Measurements from ENCODE around the gene HELZ. TPM values are rescaled to one million over a fixed set of nuclear protein-coding genes. Genes with fewer than 3 reads are reported as not detected.

Gene HELZ
- polyA plus RNA-seq, 2 of the 4 experiments (the other 2 are of a cell fraction): 5.6 to 18.3 TPM

GRCh38 chr17:67033613-67034012 lies 211.4 kb downstream of the HELZ start:
- CTCF ChIA-PET: no interaction called here
- H3K4me2 ChIP-seq: no peak overlapping the region
- FAIRE-seq: no peak
- WGBS (ENCODE audit: missing lambda C conversion rate): 73% methylated on average over 9 of the region's 9 CpGs
- no peak for ATAC-seq
- TF ChIP-seq NR3C1 (IDR thresholded peaks at IDR 0.05) (no peak), ESRRA (IDR thresholded peaks at IDR 0.05; ENCODE audit: borderline replicate concordance, low read length) (no peak), FOSL2 (IDR thresholded peaks at IDR 0.05) (no peak), FOSL2 (CRISPR knock-in tag; IDR thresholded peaks at IDR 0.05) (no peak), CEBPB (IDR thresholded peaks at IDR 0.05) (no peak), PHF8 (IDR thresholded peaks at IDR 0.05; ENCODE audit: borderline replicate concordance, low read depth) (no peak), POLR2AphosphoS2 (conservative IDR thresholded peaks at IDR 0.05; ENCODE audit: low read length) (no peak), ZFP36 (IDR thresholded peaks at IDR 0.05; ENCODE audit: borderline replicate concordance, partially characterized antibody) (no peak), EHMT2 (IDR thresholded peaks at IDR 0.05; ENCODE audit: low read depth) (no peak), RAD21 (conservative IDR thresholded peaks at IDR 0.05 in 1 of 2, IDR thresholded peaks at IDR 0.05 in 1 of 2) (no peak), HES2 (IDR thresholded peaks at IDR 0.05) (no peak), HOXB13 (CRISPR knock-in tag; IDR thresholded peaks at IDR 0.05; ENCODE audit: low read depth) (no peak)
- TF ChIP-seq, protein P1, sequence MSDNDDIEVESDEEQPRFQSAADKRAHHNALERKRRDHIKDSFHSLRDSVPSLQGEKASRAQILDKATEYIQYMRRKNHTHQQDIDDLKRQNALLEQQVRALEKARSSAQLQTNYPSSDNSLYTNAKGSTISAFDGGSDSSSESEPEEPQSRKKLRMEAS (IDR thresholded peaks at IDR 0.05): no peak
- H3K4me1 ChIP-seq: no peaks in the 10 kb centered on the region
- H3K9me3 ChIP-seq: no peaks in the 10 kb centered on the region
- POLR2A ChIA-PET: no interaction called here
- no peak overlapping the region for H3K27ac ChIP-seq
- H3K4me3 ChIP-seq: no peak overlapping the region
- DNase-seq (ENCODE audit: low read depth in 1 of 2, low spot score in 1 of 2): no peak

DNA sequence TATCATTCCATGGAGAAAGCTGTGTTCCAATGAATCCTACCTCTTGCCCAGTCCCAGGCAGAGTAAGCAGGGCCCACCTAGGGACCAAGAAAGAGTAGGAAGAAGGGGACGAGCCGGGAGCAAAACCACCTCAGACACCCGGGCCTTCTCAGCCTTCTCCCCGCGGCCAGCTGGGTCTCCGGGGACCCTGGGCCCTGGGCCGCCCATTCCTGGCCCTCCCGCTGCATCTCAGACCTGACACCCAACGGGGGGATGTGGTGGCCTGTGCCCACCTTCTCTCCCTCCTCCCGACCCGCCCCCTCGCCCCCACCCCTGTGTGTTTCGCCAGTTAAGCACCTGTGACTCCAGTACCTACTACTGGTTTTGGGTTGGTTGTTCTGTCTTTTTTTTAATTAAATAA lies 212.0 kb downstream of the HELZ start:
- POLR2A ChIA-PET: no interaction called here
- H3K4me2 ChIP-seq: no peak overlapping the region
- 67% methylated on average over 13 of the region's 13 CpGs for whole genome bisulfite sequencing (ENCODE audit: missing lambda C conversion rate)
- no peak overlapping the region for H3K4me3 ChIP-seq
- FAIRE-seq (no peak), DNase-seq (ENCODE audit: low read depth in 1 of 2, low spot score in 1 of 2) (no peak), ATAC-seq (no peak)
- no peak overlapping the region for H3K27ac ChIP-seq
- no peaks in the 10 kb centered on the region for H3K4me1 ChIP-seq
- no peaks in the 10 kb centered on the region for H3K9me3 ChIP-seq
- TF ChIP-seq BHLHE40 (IDR thresholded peaks at IDR 0.05; ENCODE audit: low read depth, low read length) (no peak), EHF (CRISPR knock-in tag; IDR thresholded peaks at IDR 0.05) (no peak), GATA3 (IDR thresholded peaks at IDR 0.05; ENCODE audit: borderline replicate concordance) (no peak), PHF8 (IDR thresholded peaks at IDR 0.05; ENCODE audit: borderline replicate concordance, low read depth) (no peak), NFE2L2 (conservative IDR thresholded peaks at IDR 0.05; ENCODE audit: low read length) (no peak), RCOR1 (IDR thresholded peaks at IDR 0.05; ENCODE audit: low read depth, low read length) (no peak), RARB (CRISPR knock-in tag; IDR thresholded peaks at IDR 0.05) (no peak), JUNB (IDR thresholded peaks at IDR 0.05) (no peak), FOSB (CRISPR knock-in tag; IDR thresholded peaks at IDR 0.05) (no peak)
- CTCF ChIA-PET: no interaction called here

DNA sequence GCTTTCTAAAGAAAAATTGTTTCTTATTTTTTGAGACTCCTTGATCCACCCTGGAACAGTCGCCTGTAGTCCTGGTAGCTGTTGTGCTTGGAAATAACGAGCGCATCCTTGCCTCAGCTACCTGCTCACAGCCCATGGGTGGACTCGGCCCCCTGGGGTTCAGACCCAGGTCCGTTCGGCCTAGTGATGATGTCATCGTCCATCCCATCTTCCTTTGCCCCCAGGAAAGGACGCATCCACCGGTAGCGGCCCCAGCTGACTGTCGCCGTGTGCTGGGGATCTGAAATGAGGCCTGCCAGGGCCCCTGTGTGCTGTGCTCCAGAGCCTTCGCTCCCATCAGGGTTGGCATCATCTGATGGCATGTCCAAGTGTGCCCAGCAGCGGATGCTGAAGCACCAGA lies 212.6 kb downstream of the HELZ start:
- FAIRE-seq (no peak), DNase-seq (ENCODE audit: low read depth in 1 of 2, low spot score in 1 of 2) (no peak), ATAC-seq (no peak)
- Histone ChIP-seq H3K9me3 (no peaks in the 10 kb centered on the region), H3K4me2 (no peak overlapping the region), H3K27ac (no peak overlapping the region), H3K4me3 (no peak overlapping the region), H3K4me1 (no peaks in the 10 kb centered on the region)
- CTCF ChIA-PET: no interaction called here
- POLR2A ChIA-PET: no interaction called here
- 90% methylated on average over 12 of the region's 14 CpGs for WGBS (ENCODE audit: missing lambda C conversion rate)
- TF ChIP-seq MAZ (IDR thresholded peaks at IDR 0.05; ENCODE audit: borderline replicate concordance, low read depth, low read length): no peak
- TF ChIP-seq ATOH8 (CRISPR knock-in tag; IDR thresholded peaks at IDR 0.05; ENCODE audit: low read depth): no peak
- TF ChIP-seq POLR2AphosphoS2 (conservative IDR thresholded peaks at IDR 0.05; ENCODE audit: low read length): no peak
- TF ChIP-seq, protein P2, sequence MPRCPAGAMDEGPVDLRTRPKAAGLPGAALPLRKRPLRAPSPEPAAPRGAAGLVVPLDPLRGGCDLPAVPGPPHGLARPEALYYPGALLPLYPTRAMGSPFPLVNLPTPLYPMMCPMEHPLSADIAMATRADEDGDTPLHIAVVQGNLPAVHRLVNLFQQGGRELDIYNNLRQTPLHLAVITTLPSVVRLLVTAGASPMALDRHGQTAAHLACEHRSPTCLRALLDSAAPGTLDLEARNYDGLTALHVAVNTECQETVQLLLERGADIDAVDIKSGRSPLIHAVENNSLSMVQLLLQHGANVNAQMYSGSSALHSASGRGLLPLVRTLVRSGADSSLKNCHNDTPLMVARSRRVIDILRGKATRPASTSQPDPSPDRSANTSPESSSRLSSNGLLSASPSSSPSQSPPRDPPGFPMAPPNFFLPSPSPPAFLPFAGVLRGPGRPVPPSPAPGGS (IDR thresholded peaks at IDR 0.05): no peak
- no peak for TF ChIP-seq EHF (CRISPR knock-in tag; IDR thresholded peaks at IDR 0.05)
- no peak for TF ChIP-seq TFCP2L1 (CRISPR knock-in tag; IDR thresholded peaks at IDR 0.05)
- TF ChIP-seq, protein P3, sequence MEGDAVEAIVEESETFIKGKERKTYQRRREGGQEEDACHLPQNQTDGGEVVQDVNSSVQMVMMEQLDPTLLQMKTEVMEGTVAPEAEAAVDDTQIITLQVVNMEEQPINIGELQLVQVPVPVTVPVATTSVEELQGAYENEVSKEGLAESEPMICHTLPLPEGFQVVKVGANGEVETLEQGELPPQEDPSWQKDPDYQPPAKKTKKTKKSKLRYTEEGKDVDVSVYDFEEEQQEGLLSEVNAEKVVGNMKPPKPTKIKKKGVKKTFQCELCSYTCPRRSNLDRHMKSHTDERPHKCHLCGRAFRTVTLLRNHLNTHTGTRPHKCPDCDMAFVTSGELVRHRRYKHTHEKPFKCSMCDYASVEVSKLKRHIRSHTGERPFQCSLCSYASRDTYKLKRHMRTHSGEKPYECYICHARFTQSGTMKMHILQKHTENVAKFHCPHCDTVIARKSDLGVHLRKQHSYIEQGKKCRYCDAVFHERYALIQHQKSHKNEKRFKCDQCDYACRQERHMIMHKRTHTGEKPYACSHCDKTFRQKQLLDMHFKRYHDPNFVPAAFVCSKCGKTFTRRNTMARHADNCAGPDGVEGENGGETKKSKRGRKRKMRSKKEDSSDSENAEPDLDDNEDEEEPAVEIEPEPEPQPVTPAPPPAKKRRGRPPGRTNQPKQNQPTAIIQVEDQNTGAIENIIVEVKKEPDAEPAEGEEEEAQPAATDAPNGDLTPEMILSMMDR (IDR thresholded peaks at IDR 0.05): no peak
- TF ChIP-seq KDM5A (IDR thresholded peaks at IDR 0.05): no peak
- no peak for TF ChIP-seq HES2 (IDR thresholded peaks at IDR 0.05)
- TF ChIP-seq HMGXB4 (CRISPR knock-in tag; IDR thresholded peaks at IDR 0.05; ENCODE audit: borderline replicate concordance): no peak
- no peak for TF ChIP-seq RARB (CRISPR knock-in tag; IDR thresholded peaks at IDR 0.05)
- no peak for TF ChIP-seq FOXS1 (CRISPR knock-in tag; IDR thresholded peaks at IDR 0.05)
- TF ChIP-seq NFE2L2 (conservative IDR thresholded peaks at IDR 0.05; ENCODE audit: low read length): no peak
- no peak for TF ChIP-seq MYC (IDR thresholded peaks at IDR 0.05; ENCODE audit: borderline replicate concordance, low read length)
- no peak for TF ChIP-seq FOSL2 (IDR thresholded peaks at IDR 0.05)
- TF ChIP-seq FOSL2 (CRISPR knock-in tag; IDR thresholded peaks at IDR 0.05): no peak
